B cell (primary cell): ENCODE results near the gene OR51B4. TPM values are rescaled to one million over a fixed set of nuclear protein-coding genes. Genes with fewer than 3 reads are reported as not detected.

Source experiments
- ATAC-seq: fragments of 200-7000 bp; cut with Tn5 transposase; one replicate; pipeline ENCODE4 v1.10.0; 2021; ENCODE audit warnings: low read depth, mild to moderate bottlenecking, moderate number of reproducible peaks, moderate library complexity
- CTCF ChIA-PET: fragments of 350-600 bp; sonication (Branson Sonifier 250); formaldehyde crosslinking; loops from one replicate; lab custom pipeline; 2021; ENCODE audit warnings: antibody characterized with exemption, inconsistent platforms; lab: Charles Lee
- POLR2A ChIA-PET: fragments of 350-600 bp; sonication (Branson Sonifier 250); formaldehyde crosslinking; loops from one replicate; lab custom pipeline; 2021; ENCODE audit warnings: antibody characterized with exemption; lab: Charles Lee
- DNase-seq: peaks from one replicate; pipeline ENCODE4 v3.0.0; 2013
- H2AFZ ChIP-seq: 2 replicates; pipeline ENCODE4 v1.6.1; 2012; ENCODE audit warnings: mild to moderate bottlenecking, low read depth, low read length; ENCODE audit not compliant: insufficient read depth, poor library complexity, severe bottlenecking
- H3K27ac ChIP-seq, 2 donors: 1 replicate in 1 of 2; 2 replicates in 1 of 2; pipeline ENCODE4 v1.5.1; 2012 to 2013; ENCODE audit warnings: low read length in 2 of 2, mild to moderate bottlenecking in 2 of 2, moderate library complexity in 1 of 2
- H3K27me3 ChIP-seq, 4 experiments: fragments of 200-600 bp in 1 of 4; sonication (generic) in 1 of 4; replicated peaks in 1 of 4; 1 replicate in 2 of 4; 2 replicates in 2 of 4; pipeline versions ENCODE4 v1.6.1 to v1.7.0; 2013 to 2016; ENCODE audit warnings: low read length in 3 of 4, mild to moderate bottlenecking in 2 of 4, mixed read lengths in 1 of 4, moderate library complexity in 1 of 4; ENCODE audit not compliant: insufficient read depth in 4 of 4, control insufficient read depth in 3 of 4; ENCODE audit errors: control extremely low read depth in 1 of 4
- H3K36me3 ChIP-seq, 2 experiments: replicated peaks in 1 of 2; 1 replicate in 1 of 2; 2 replicates in 1 of 2; pipeline versions ENCODE4 v1.6.1 to v1.7.1; 2013; ENCODE audit warnings: low read length in 1 of 2; ENCODE audit not compliant: insufficient read depth in 2 of 2, control insufficient read depth in 1 of 2; ENCODE audit errors: control extremely low read depth in 1 of 2, extremely low read depth in 1 of 2
- H3K4me1 ChIP-seq, 2 donors: fragments of 200-600 bp in 1 of 2; sonication (generic) in 1 of 2; 1 replicate in 1 of 2; 2 replicates in 1 of 2; pipeline versions ENCODE4 v1.5.1 to v1.6.1; 2013 to 2017; ENCODE audit warnings: low read length in 2 of 2; ENCODE audit not compliant: control insufficient read depth in 2 of 2, insufficient read depth in 2 of 2
- H3K4me2 ChIP-seq: replicated peaks from 2 replicates; pipeline ENCODE3; 2012; ENCODE audit warnings: mild to moderate bottlenecking, low read depth, low read length; ENCODE audit not compliant: poor library complexity, severe bottlenecking
- H3K4me3 ChIP-seq, 5 experiments: fragments of 200-600 bp in 1 of 5; sonication (generic) in 1 of 5; 1 replicate in 3 of 5; 2 replicates in 2 of 5; pipeline versions ENCODE4 v1.5.1 to v1.7.0; 2011 to 2016; ENCODE audit warnings: low read length in 4 of 5, mild to moderate bottlenecking in 4 of 5, low read depth in 2 of 5, control low read depth in 1 of 5, moderate library complexity in 1 of 5; ENCODE audit not compliant: insufficient read depth in 1 of 5; ENCODE audit errors: control extremely low read depth in 1 of 5, extremely low read depth in 1 of 5
- H3K79me2 ChIP-seq: fragments of 200-600 bp; sonication (generic); one replicate; pipeline ENCODE4 v1.6.0; 2016; ENCODE audit warnings: low read length; ENCODE audit not compliant: control insufficient read depth, insufficient read depth
- H3K9ac ChIP-seq: fragments of 200-600 bp; sonication (generic); 2 replicates; pipeline ENCODE4 v1.6.1; 2017; ENCODE audit warnings: mild to moderate bottlenecking, low read length, moderate library complexity
- H3K9me3 ChIP-seq, 3 donors: one replicate each; pipeline versions ENCODE4 v1.6.1 to v1.7.1; 2013; ENCODE audit warnings: low read length in 2 of 3; ENCODE audit not compliant: control insufficient read depth in 2 of 3, insufficient read depth in 1 of 3; ENCODE audit errors: control extremely low read depth in 1 of 3
- H4K20me1 ChIP-seq: 2 replicates; pipeline ENCODE4 v1.6.0; 2012; ENCODE audit warnings: mild to moderate bottlenecking, low read length; ENCODE audit not compliant: insufficient read depth, control insufficient read depth, poor library complexity, severe bottlenecking
- H3K27ac Mint-ChIP-seq: one replicate; pipeline ENCODE4 v1.8.0; 2021; ENCODE audit warnings: mixed read lengths
- H3K27me3 Mint-ChIP-seq: one replicate; pipeline ENCODE4 v1.8.0; 2021; ENCODE audit warnings: mixed read lengths
- H3K4me1 Mint-ChIP-seq: one replicate; pipeline ENCODE4 v1.8.0; 2021; ENCODE audit warnings: mixed read lengths
- H3K4me3 Mint-ChIP-seq: one replicate; pipeline ENCODE4 v1.8.0; 2021; ENCODE audit warnings: mixed read lengths
- H3K9me3 Mint-ChIP-seq: one replicate; pipeline ENCODE4 v1.8.0; 2022; ENCODE audit warnings: mixed read lengths; ENCODE audit not compliant: insufficient read depth
- CTCF ChIP-seq: fragments of 200-600 bp; IDR thresholded peaks from one replicate; pipeline ENCODE4 v1.8.0; 2022; ENCODE audit warnings: antibody characterized with exemption, mild to moderate bottlenecking
- EZH2 ChIP-seq: IDR thresholded peaks from 2 replicates; pipeline ENCODE4 v1.6.1; 2012; ENCODE audit warnings: borderline replicate concordance, low read depth, mild to moderate bottlenecking, moderate library complexity, low read length; ENCODE audit not compliant: insufficient read depth, poor library complexity, severe bottlenecking
- WGBS: methylation state at CpG from one replicate; pipeline ENCODE4 v1.1.5; 2013; ENCODE audit warnings: missing lambda C conversion rate; ENCODE audit not compliant: insufficient coverage; 5-methylcytosine and 5-hydroxymethylcytosine counted together
- intact Hi-C: fragments of 100-400 bp; cut with micrococcal nuclease; formaldehyde crosslinking; loops from one replicate; pipeline ENCODE4 v1.10.0; 2022
- polyA plus RNA-seq: library from polyadenylated mRNA; depleted of rRNA; stranded (reverse); fragments of >200 nt; gene quantifications from 2 replicates; pipeline ENCODE4 v1.2.3, GENCODE V29; 2012
- total RNA-seq, 2 donors: library from RNA; stranded (reverse); fragments of 120-200 nt in 1 of 2; gene quantifications; 1 replicate in 1 of 2; 2 replicates in 1 of 2; pipeline versions ENCODE4 v1.2.3 to v1.2.4, GENCODE V29; 2013 to 2022

OR51B4 gene
- total and polyA plus RNA-seq, 2 donors (not counting 1 experiment from before 2014, with no cell fraction given): 0.21 TPM; not detected in 1

GRCh38 chr11:5286351-5286750 is 15.4 kb downstream of the OR51B4 start:
- Mint-ChIP-seq H3K4me1 (no peaks in the 10 kb centered on the region), H3K4me3 (no peak overlapping the region), H3K27me3 (peaks cover 3% of the 10 kb centered on the region), H3K27ac (no peak overlapping the region), H3K9me3 (no peaks in the 10 kb centered on the region)
- Histone ChIP-seq H3K9ac (no peak overlapping the region), H3K9me3 (no peaks in the 10 kb centered on the region), H3K4me3 (no peak overlapping the region), H3K79me2 (no peaks in the 10 kb centered on the region), H3K4me1 (no peaks in the 10 kb centered on the region), H4K20me1 (no peaks in the 10 kb centered on the region), H3K27me3 (no peaks in the 10 kb centered on the region), H2AFZ (no peak overlapping the region), H3K4me2 (no peak overlapping the region), H3K36me3 (no peaks in the 10 kb centered on the region), H3K27ac (no peak overlapping the region)
- intact Hi-C loops: no loop called here
- DNase-seq (no peak), ATAC-seq (no peak)
- ChIA-PET POLR2A (no interaction called here), CTCF (no interaction called here)
- TF ChIP-seq EZH2 (no peak), CTCF (no peak)
- WGBS: no CpG with 5 or more reads among the region's 1 CpG

- intact Hi-C loops: no loop called here
- POLR2A ChIA-PET: no interaction called here
- no peak overlapping the region for H3K27ac Mint-ChIP-seq
These were observed 15.9 kb downstream of the OR51B4 start for GRCh38 chr11:5285703-5286340.

More at GRCh38 chr11:5285703-5286340, 15.9 kb downstream of the OR51B4 start:
- Histone ChIP-seq H3K27me3 (no peaks in the 10 kb centered on the region), H3K27ac (no peak overlapping the region), H2AFZ (no peak overlapping the region), H3K36me3 (no peaks in the 10 kb centered on the region), H3K4me1 (no peaks in the 10 kb centered on the region), H3K79me2 (no peaks in the 10 kb centered on the region), H3K9me3 (no peaks in the 10 kb centered on the region), H4K20me1 (no peaks in the 10 kb centered on the region), H3K9ac (no peak overlapping the region), H3K4me2 (no peak overlapping the region), H3K4me3 (no peak overlapping the region)
- CTCF ChIA-PET: no interaction called here
- Mint-ChIP-seq H3K9me3 (no peaks in the 10 kb centered on the region), H3K27me3 (peaks cover 3% of the 10 kb centered on the region), H3K4me3 (no peak overlapping the region), H3K4me1 (no peaks in the 10 kb centered on the region)
- WGBS: 90% methylated on average over 3 of the region's 4 CpGs
- TF ChIP-seq EZH2 (no peak), CTCF (no peak)
- DNase-seq (no peak), ATAC-seq (no peak)
